ENCODE data around the gene CLP1. TPM values are rescaled to one million over a fixed set of nuclear protein-coding genes. Genes with fewer than 3 reads are reported as not detected.

Gene CLP1
- 24.6 and 26.5 TPM in 2 replicates for total RNA-seq

DNA sequence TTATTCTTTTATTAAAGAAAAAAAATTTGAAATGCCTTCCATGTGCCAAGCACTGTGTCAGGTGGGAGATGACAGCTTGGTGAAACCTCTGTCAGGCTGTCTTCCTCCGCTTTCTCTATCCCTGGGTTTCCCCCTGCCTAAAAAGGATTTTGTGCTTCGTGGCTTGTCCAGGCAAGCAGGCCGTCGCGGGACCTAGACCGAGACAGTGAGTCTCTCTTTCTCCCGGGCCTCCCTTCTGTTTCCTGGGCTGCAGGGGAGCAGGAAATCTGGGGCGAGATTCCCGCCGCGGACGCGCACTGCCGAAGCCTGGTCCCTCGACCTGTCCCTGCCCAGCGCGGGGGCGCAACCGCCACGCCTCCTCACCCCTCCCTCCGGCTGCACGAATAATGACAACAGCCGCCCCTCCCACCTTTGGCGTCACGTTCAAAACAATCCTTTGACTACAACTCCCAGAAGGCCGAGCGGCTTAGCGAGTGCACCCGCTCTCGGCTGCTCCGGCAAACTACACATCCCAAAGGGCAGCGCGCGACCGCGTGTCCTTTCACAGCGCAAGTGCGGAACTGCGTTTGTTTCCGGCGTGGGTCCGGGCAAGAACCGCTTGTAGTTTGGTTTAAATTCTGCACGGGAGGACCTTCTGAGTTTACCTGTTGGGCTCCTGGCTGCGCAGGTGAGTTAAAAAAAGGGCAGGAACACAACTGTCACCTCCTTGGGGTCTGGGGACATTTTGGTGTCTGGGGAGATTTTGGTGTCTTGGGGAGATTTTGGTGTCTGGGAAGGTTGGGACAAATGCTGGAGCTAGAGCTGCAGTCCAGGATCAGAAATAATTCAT, at the start of gene CLP1:
Gene CLP1 (plus strand): TSS at position 569 of the 829 bp plus-strand sequence. CDS start 1,715 bp downstream, outside the sequence.
- peak; percentile 100 for DNase-seq

DNA sequence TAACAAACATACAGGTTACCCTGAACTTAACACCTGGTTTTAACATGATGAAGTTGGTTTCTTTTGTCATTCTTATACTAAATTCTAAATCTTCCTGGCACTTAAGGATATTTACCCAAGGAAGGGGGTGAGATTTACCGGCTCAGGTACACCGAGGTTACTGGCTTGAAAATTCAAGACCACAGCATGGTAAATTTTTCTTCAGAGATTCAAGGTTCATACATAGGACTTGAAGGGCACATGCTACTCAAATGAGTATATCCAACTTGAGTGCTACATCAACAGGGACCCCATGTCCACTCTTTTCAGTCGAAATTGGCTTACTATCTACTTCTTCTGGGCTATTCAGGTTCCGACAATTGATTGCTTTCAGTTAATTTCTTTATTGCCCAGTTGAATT, 47.4 kb upstream of the CLP1 start:
- DNase-seq: no peak

DNA sequence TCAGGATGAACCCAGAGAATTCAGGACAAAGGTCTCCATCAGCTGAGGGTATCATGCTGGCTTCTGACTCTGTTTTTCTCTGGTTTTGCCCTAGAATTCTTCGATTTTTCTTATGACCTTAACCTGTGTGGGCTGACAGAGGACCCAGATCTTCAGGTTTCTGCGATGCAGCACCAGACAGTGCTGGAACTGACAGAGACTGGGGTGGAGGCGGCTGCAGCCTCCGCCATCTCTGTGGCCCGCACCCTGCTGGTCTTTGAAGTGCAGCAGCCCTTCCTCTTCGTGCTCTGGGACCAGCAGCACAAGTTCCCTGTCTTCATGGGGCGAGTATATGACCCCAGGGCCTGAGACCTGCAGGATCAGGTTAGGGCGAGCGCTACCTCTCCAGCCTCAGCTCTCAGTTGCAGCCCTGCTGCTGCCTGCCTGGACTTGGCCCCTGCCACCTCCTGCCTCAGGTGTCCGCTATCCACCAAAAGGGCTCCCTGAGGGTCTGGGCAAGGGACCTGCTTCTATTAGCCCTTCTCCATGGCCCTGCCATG, 43.3 kb upstream of the CLP1 start:
- no peak for DNase-seq

DNA sequence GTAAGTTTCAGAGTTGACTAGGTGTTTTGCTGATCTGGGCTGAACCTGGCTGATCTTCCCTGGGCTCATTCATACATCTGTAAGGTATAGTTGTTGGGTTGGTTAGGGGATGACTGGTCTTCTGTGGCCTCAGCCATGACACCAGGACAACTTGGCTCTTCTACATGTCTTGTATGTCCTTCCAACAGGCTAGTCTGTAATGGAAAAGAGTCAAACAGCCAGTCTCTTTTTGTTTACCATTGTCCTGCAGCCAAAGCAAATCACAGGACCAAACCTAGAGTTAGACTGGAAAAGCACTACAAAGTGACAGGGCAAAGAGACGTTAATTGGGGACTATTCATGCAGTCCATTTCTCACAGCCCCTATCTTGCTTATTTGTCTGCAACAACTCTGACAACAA, 42.3 kb upstream of the CLP1 start:
- DNase-seq: no peak

DNA sequence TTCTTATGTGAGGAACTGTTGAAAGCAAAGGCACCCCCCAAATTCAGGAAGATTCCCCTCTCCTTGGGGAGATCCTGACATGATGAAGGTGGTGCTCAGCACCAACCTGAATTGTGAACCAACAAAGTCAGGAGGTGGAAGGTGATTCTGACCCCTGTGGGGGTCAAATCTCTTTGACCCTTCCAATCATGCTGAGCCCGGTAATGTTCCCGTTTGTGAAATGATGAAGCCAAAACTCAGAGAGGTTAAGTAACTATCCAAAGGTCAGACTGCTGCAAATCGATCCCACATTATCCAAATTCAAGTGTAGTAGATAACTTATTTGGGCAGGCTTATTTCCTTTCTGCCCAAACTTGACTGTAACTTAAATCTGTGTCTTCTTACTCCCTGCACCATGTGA, 41.0 kb upstream of the CLP1 start:
- DNase-seq: no peak

DNA sequence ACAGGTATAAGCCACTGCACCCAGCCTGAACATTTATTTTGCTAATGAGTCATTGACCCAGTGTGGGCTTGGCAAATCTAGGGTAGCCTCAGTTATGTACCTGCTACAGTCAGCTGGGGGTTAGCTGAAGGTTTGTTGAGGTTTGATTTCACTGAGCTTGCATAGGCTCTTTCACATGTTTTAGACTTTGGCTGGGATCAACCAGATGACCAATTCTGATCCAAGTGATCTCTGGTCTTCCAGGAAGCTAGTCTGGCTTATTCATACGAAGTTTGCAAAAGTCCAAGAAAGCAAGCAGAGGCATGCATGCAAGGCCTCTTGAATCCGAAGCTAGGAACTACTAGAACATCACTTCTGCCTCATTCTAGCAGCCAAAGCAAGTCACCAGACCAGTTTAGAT, 39.1 kb upstream of the CLP1 start:
- DNase-seq: no peak

DNA sequence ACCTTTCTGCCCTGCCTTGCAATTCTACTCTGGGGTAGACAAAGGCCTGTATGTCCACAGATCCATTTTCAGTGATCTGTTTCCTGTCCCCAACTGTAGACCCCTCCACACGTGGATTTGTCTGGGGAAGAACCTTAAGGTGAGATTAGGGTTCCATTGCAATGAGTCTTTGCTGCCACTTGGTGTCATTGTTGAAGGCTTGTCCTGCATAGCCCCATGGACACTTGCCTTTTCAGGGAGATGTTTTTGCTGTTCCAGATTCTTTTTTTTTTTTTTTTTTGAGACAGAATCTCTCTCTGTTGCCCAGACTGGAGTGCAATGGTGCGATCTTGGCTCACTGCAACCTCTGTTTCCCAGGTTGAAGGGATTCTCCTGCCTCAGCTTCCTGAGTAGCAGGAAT, 38.2 kb upstream of the CLP1 start:
- no peak for DNase-seq

DNA sequence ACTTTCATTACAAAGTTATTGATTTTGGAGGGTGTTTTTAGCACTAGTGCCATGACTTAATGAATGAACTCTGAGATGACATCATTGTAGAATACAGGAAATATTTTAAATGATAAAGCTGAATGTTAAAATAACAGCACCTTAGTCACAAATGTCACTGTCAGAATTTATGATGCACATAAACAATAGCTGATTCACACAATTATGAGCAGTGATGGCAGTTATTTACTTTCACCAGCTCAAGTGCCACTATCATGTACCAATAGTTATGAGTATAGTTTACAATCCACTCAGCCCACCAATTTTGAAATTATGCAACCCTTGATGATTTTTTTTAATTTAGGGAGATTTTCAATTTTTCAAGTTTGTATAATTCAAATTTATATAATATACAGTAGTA, 37.1 kb upstream of the CLP1 start:
- no peak for DNase-seq

DNA sequence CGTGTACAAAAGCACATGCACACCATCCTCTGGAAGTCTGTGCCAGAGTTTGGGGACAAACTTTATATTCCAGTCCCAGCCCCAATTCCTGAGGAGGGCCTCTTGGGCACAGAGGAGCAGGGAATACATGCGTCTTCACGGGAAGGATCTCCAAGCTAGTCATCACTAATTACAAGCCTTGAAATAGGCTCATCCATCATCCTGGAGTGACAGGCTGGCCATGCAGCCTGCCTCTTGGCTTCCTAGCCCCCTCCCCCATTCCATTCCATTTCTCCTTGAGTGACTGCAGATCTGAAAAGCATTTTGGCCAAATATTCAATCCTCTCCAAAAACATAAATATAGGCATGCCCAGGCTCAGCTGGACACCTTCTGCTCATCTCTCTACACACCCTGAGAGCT, 35.3 kb upstream of the CLP1 start:
- no peak for DNase-seq

DNA sequence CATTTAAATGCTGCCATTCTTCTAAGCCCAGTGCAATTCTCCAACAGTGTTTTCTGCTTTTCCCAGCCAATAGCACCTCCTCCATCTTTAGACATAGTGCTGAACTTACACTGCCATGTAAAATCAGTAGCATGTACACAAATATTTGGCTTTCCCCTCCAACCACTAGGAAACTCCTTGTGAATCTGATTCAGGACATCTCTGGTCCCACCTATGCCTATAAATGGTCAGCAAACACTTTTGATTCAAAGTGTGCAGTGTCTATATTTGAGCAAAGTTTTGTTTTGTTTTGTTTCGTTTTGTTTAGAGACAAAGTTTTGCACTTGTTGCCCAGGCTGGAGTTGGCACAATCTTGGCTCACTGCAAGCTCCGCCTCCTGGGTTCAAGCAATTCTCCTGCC, 32.7 kb upstream of the CLP1 start:
- no peak for DNase-seq

DNA sequence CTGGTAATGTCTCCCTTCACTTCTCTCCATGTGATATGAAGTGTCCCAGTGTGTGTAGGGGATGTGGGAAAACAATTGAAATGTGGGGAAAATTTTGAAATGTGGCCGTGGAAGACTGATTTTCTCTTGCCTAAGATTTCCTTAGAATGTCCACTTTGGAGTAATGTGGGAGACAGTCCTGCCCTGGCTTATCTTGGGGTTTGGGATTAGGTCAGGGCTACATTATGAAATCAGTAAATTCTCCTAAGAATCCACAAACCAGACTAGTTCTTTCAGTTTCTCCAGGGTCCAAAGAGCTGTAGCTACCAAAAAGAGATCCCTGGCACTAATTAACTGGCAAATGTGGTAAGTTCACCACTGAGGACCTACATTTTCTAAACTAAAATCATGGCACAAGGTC, 30.7 kb upstream of the CLP1 start:
- no peak for DNase-seq

DNA sequence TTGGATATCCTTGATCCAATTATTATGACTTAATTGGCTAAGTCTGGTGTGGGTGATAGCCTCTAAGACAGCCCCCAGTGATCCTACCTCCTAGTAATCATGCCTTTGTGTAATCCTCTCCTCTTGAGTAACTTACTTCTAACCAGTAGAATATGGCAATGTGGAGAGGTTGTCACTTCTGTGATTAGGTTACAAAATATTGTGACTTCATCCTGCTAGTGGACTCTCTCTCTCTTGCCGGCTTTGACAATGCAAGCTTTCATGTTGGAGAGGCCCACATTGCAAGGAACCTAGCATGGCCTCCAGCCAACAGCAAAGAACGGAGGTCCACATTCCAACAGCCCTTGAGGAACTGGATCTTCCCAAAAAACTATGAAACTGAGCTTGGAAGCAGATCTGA, 27.4 kb upstream of the CLP1 start:
- no peak for DNase-seq

DNA sequence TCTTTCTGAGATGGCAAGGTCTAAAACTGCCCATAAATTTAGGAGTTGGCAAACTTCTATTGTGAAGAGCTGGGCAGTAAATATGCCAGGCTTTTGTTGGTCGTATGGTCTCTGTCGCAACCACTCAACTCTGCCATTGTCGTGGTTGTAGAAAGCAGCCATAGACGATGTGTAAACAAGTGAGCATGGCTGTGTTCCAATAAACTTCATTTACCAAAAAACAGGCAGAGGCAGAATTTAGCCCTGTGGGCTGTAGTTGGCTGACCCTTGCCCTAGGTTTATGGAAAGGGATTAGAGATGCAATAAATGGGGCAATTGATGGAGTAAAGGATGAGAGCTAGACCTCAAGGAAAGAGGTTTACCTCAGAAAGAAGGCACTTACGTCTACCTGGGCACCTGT, 25.4 kb upstream of the CLP1 start:
- DNase-seq: no peak

DNA sequence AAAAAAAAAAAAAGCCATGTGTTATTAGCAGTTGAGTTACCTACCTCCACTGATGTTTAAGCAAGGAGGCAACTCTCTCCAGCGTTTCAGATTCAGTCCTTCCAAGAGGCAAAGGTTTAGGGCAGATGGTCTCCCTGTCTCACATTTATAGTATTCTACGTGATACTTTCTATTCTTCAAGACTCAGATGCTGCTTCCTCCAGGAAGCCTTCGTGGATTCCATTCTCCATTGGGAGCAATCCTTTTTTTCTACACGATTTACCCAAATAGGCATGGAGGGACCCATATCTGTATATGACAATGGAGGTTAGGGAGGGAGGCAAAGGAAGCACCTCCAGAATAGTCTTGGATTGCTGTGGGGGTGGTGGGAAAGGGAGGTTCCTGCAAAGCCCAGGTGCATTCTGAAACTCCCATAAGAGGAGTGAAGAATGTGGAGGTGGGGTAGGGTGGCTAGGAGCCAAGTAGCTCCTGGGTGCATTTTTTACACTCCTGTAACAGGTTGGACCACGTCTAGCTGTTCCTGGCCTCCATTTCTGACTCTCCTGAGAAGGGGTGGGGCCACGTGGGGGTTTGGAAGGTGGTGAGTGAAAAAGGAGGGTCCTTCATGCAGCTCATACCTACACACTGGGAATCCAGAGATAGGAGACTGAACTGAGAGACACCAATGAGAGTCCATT, 24.0 kb upstream of the CLP1 start:
- DNase-seq: no peak

DNA sequence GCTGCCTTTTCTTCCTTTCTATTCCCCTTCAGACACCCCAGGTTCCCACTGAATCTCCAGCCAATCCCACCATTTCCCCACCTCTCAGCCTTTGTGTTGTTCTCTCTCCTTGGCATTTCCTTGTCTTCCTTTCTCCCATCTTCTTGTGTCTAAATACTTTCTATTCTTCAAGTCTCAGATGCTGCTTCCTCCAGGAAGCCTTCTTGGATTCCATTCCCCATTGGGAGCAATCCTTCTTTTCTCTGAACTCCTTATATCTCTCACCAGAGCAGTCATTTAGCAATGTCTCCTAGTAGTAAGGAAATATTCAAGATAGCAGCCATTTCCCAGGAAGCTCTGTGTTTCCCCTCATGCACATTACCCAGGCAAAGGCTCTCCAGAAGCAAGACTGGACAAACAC, 23.3 kb upstream of the CLP1 start:
- DNase-seq: no peak

DNA sequence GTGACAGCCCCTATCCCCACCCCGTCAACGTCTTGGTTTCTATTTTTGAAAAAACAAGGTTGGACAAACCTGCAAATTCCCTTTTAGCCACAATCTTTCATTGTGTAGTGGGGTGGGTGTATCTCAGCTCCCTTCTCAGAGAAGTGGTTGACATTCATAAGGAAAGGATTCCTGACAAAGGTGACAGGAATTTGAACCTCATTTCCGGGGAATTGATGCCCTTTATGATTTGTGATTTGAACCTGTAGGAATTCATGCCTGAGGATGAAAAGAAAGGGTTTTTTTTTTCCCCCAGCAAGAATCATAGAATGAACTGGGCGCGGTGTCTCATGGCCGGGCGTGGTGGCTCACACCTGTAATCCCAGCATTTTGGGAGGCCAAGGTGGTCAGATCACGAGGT, 22.3 kb upstream of the CLP1 start:
- DNase-seq: no peak

DNA sequence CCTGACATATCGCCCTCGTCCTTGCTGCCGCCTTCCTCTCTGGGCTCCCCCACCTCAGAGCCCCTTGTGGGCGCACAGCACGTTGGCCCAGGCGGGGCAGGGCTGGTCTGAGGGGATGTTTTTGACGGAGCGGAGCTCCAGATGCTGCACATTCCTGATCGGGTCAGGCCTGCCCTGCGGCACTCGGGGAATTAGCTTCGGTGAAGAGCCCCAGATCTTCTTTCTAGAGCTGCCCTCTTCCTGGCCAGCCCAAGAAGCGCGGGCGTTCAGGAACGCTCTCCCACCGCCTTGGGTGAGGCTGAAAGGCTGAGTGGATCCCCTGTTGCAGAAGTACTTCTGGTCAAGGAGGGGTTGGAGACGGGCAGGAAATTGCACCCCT, 19.9 kb upstream of the CLP1 start:
- DNase-seq: no peak

DNA sequence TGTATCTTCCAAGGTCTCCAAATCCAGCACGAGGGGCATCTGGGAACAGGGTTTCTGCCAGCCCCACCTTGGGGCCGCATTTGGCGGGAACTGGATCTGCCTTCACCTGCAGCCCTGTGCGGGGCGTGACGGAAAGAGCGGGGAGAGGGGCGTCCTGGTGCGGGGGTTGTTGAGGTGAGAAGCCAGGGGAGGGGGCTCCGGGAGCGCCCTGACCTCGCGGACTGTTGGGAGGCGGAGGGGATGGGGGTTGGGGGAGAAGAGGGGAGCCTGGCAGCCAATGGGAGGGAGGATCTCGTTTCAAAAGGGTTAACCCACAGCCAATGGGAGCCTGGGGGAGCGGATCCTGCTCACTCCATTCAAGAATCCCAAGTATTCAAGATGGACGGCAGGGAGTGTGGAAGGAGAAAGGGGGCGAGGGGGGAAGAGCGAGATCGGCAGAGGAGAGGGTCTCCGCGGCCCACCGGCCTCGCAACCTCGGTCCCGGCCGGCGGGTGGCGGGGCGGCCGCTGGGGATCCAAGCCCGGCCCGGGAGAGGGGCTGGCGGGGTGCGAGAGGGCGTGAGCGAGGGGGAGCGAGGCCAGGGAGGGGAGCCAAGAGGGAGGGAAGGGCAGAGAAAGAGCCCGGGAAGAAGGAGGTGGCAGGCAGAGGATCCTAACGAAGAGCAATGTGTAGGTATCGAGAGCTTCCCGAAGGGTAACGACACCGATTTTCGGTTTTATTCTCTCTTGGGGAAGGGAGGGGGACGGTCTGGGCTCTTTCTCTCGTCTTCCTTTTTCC, 19.4 kb upstream of the CLP1 start:
- DNase-seq: peak; percentile 86

DNA sequence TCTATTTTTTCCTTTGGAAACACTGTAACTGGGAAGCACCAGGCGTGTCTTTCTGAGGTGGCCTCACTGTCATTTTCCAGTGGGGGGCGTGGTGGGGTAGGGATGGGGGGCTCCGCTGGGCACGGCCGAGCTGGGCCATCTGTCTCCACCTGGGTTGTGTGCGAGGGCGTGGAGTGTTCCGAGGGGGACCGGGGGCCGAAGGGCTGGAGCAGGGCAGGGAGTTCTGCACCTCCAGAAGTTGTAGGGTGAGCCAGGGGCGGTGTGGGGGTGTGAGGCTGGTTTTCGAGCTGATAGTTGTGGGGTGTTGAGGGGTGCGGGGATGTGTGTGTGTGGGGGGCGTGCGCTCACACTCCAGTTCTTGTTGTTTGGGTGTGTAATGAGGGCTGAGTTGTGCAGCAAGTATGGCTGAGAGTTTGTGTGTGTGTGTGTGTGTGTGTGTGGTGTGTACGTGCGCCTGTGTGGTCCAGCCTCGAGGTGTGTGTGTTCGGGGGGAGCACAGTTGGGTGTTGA, 18.7 kb upstream of the CLP1 start:
- DNase-seq: no peak

DNA sequence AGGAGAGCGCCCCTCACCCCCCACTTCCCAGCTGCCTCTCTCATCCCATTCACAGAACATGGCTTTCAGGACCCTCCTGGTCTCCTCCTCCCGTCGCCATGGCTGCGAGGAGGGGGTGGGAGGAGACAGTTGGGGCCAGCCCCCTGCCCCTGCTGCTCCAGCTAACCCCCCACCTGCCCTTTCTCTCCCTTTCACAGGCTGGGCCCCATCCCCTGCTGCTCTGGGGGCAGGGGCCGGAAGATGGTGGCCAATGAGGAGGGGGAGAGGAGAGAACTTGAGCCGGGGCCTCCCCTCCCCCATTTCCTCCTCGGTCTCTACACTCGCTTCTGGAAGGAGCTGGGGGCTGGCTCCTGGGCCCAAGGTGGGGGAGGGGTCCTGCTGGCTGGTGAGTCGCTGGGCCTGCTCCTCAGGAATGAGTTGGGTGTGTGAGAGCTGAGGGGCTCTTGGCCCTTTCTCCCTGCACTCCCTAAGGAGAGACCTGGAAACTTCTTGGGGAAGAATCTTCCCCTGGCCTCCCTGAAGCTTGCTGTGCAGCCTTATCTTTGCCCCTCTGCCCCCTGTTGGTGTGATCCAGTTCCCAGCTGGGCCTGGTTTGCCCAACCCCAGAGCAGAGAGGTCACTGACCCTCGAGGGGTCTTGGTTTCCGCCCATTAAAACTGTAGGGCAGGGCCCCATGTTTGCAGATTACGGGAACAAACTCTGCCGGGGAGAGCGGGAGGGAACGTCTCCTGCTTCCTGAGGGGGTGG, 18.1 kb upstream of the CLP1 start:
- peak; percentile 45 for DNase-seq

DNA sequence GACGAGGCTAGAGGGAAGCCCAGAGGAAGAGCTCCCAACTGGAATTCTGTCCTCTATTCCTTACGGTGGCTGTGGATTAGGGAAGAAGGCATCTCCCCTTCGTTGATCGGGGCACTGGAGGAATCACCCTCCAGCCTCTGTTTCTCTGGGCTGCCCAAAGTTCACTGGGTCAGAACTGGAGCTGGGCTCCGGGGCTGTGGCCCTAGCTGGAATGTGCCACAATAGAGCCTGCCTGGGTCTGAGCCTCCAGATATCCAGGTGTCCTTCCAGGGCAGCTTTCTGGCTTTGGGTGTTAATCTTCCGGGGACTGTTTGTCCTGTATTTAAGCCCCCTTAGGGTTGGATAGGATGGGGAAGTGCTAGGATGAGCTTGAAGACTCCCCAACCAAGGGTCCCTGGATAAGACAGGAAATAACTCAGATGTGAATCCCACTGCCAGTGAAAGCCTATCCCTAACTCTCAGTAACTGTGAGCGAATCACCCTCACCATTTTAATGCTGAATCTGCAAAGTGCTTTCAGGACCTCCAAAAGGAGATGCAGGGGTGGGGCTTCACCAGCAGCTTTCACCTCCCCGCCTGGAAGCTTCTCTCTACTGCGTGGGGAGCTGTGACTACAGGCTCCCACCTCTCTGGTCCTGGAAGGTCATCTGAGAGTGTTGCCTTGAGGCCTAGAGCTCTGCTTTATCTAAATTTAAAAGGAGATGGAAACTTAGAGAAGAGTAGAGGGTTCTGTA, 17.3 kb upstream of the CLP1 start:
- no peak for DNase-seq
